DLD1 (cell line): ENCODE measurements around the gene MAPKAP1.

Experiments
- in situ Hi-C: cut with HindIII; loops from 2 replicates; pipeline ENCODE4 v1.10.0; 2017; ENCODE audit warnings: low sequenced_read_pairs

The MAPKAP1 gene

GRCh38 chr9:125492719-125493118 is 214.3 kb downstream of the MAPKAP1 start:
- in situ Hi-C loops, result no loop called here

DNA sequence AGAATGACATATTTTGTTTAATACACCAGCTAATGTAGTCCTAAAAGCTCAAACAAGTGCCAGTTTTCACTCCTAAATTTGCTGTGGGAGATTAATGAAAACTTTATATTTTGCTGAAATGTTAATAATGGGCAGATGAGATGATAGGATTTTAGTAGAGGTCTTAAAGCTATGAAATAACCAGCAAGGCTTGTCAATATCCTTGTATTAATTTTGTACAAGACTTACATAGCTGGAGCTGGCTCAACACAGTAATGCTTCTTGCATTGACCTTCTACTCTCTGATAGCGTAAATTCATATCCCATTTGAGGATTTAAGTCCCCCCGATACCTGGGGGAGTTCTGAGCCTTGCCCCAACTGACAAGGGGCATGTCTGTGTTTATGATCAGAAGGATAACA is 219.2 kb downstream of the MAPKAP1 start:
- in situ Hi-C loops, result no loop called here

GRCh38 chr9:125486576-125486975 is 220.4 kb downstream of the MAPKAP1 start:
- in situ Hi-C loops, result no loop called here

- in situ Hi-C loops, result no loop called here
Observed at GRCh38 chr9:125486152-125486508, 220.9 kb downstream of the MAPKAP1 start.

DNA sequence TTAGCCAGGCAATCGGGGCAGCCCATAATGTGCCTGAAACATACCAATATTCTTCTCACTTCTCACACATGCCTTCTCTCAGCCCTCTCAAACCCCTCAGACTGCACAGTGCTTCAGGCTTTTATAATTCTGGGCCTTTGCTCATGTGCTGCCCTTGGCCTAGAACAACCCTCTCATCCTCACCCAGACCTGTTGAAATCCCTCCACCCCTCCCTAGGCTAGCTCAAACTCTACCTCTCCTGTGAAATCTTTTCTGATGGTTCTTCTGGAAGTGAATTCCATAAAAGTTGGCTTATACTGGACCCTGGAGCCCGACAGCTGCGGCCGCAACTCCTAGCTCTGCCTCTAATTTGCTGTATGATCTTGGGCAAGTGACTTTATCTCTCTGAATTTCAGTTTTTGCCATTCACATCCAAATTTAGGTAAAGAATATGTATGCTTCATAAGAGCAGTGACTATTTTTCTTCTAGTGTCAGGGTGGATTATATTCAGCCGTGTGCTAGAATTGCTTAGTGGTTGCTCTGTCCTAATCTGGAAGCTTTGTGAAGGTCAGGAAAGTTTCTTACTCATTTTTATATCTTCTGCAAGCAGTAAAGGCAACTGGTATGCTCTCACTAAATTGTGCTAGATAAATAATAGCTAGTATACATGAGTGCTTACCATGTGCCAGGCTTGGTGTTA is 221.4 kb downstream of the MAPKAP1 start:
- in situ Hi-C loops, result no loop called here

GRCh38 chr9:125484350-125485282 is 222.4 kb downstream of the MAPKAP1 start:
- in situ Hi-C loops, result no loop called here

- in situ Hi-C loops, result no loop called here
Observed at GRCh38 chr9:125483697-125484096, 223.3 kb downstream of the MAPKAP1 start.

- in situ Hi-C loops, result no loop called here
Observed at GRCh38 chr9:125479846-125480615, 227.0 kb downstream of the MAPKAP1 start.

DNA sequence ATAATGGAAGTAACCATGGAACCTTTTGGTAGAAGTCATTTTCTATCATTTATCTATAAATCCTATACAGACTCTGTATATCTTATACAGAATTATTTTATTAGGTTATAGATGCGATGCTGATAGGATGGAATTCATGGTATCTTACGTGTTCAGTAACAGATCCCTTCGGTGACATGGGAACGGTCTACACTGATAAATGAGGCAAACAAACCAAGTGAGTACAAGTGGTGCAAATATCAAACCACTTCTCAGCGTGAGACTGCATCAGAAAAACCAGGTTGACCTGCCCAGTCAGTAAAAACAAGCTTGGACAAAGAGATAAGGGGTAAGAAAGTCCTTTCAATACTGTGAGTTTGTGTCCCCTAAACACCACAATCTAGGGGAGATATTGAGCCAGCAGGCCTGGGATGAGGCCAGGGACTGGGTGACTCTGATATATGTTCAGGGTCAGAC is 229.9 kb downstream of the MAPKAP1 start:
- in situ Hi-C loops, result no loop called here

DNA sequence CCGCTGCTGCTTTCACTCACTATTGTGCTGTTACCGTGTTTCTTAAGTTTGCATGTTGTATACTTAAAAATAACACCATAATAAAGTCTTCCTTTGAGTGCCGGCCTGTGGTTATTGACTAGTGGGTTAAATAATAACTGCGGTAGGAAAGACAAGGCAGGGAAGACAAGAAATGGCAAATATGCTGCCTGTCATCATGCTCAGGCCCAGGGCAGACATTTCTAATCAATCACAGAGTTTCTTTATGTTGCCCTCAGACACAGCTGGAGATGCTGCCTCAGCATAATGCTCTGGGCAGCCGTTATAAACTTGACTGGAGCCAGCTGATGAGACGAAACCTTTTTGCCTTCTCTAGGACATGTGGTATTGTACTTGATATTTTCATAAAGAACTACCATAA is 230.4 kb downstream of the MAPKAP1 start:
- in situ Hi-C loops, result no loop called here

GRCh38 chr9:125475385-125475784 is 231.6 kb downstream of the MAPKAP1 start:
- in situ Hi-C loops, result no loop called here

- in situ Hi-C loops, result no loop called here
Observed at GRCh38 chr9:125472926-125473701, 233.9 kb downstream of the MAPKAP1 start.

- in situ Hi-C loops, result no loop called here
Observed at GRCh38 chr9:125472562-125472925, 234.5 kb downstream of the MAPKAP1 start.

GRCh38 chr9:125470767-125471580 is 236.0 kb downstream of the MAPKAP1 start:
- in situ Hi-C loops, result no loop called here

- in situ Hi-C loops, result no loop called here
Observed at GRCh38 chr9:125470189-125470588, 236.8 kb downstream of the MAPKAP1 start.

GRCh38 chr9:125468646-125469045 is 238.4 kb downstream of the MAPKAP1 start:
- in situ Hi-C loops, result no loop called here

DNA sequence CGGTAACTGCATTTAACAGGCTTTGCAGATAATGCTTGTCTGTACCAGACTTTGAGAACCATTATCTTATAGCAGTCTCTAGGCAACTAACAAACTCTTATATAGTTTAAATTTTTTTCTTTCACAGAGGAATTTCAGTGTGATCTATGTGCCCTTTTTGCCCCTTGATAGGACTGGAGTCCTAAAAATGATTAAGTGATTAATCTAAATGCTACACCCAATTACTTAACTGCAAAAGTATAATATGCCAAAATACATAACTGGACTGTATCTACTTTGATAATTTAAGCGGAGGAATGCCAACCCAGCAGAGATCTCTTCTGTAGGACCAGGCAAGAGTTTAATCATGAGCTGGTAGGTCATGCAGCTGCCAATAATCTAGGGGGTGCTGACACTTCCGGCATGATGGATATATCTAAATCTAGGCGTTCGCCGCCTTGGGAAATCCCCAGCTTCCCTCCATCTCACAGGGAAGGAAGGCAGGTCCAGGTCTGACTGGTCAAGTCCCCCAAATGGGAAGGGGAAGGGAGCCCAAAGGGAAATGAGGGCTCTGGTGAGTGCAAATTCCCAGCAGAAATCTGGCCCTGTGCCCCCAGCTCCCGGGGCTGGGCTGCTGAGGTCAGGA is 239.8 kb downstream of the MAPKAP1 start:
- in situ Hi-C loops, result no loop called here

DNA sequence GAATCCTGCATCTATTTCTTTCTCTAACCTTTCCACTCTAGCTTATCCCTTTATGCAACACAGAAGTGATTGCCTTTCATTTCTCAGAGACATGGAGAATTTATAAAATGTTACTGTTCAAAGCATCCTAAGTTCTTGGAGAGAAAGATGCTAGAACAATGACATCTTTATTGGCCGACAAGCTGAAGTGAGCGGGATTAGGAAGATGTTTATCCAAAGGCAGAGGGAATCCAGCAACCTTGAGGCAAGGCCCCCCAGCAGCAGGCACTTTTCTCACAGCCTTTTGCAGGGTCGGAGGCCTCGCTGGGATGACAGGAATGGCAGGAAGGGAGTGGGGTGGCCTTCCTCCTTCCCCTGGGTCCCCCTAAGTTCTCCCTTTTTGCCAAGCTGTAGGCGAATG is 240.6 kb downstream of the MAPKAP1 start:
- in situ Hi-C loops, result no loop called here

- in situ Hi-C loops, result no loop called here
Observed at GRCh38 chr9:125464591-125465385, 242.2 kb downstream of the MAPKAP1 start.
